Stimulated activated CD4-positive, alpha-beta T cell treated with anti-CD3 and anti-CD28 coated beads, TNF-alpha, amount 100 ng/mL, for 24 hours (primary cell): ENCODE results near the gene MYEOV.

Source experiments
- DNase-seq, 3 experiments: peaks; one replicate each; pipeline ENCODE4 v3.0.0-alpha.2; 2020; ENCODE audit warnings: low read depth in 3 of 3

Gene MYEOV

DNA sequence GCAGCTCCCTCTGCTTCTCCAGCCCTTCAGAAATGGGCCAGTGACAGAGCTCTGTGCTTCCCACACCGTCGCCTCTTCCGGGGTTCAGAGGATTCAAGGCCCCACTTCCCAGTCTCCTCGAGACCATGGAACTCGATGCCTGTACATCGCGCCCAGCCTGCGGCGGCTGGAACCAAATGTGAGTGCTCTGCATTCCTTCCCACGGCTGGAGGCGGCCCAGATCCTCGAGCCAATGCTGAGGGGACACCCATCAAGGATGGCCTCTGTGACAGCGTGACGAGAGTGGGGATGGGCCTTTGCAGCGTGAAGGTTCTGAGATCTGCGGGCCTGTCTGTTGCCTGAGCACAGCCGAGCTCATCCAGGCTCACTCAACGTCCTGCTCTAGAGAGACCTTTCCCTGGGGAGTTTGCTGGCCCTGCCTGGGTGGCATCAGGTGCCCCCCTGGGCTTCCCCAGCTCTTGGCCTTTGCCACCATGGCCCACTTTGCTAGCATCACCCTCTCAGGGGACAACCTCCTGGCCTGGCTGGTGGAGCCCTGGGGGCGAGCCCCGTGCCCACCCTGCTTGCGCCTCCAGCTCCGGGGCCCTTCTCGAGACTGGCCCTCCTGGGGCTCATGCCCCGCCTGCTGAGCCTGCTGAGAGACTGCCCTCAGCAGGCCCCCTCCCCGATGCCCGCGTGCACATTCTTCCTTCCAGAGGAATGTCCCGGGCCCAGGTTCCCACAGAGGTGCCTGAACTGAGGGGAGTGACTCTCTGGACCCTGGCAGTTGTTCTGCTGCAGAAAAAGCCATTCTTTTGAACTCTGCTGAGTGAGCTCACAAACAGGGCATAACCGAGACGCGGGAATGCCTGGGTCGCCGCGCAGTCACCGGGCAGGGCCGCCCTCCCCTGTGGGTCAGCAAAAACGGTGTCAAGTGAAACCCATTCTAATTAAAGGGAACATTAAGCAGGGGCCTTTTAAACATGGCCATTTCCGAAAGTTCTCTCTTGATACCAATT lies 7.3 kb upstream of the MYEOV start:
- DNase-seq, result no peak

DNA sequence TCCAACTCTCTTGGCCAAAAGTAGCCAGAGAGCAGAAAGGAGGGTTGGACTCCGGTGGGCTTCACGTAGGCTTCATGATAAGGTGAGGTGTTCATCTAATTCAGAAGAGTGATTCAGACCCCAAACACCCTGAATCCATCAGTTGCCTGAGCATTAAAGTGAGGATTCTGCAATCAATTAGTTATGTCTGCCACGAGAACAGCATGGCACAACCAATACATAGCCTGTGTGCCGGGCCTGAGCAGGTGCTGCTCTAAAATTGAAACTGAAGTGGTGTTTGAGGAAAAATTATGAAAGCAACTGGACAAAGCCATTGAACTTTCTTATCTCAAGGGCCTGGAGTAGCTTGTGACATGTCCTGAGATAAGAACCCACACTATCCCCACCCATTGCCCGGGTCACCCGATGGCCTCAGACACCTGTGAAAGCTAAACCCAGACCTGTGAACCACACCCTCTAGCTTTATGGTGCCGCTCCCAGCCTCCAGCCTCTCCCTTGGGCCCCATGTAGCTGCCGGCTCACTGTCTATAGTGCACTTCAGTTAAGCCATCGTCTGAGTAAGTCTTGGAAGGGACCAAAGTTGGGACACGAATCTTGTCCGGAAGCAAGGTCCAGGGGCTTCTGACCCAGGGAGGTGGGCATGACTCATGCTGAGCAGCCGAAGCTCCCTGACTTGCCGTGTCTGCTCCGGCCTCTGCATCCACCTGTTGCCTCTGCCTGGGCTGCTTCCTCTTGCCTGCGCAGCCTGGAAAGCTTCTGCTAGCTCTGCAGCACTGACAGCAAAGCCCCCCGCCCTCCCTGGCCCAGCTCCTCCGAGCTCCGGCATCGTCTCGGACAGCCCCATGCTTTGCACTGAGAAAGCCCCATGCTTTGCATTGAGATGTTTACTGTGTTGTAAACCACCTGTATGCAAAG lies 5.7 kb upstream of the MYEOV start:
- no peak for DNase-seq

DNA sequence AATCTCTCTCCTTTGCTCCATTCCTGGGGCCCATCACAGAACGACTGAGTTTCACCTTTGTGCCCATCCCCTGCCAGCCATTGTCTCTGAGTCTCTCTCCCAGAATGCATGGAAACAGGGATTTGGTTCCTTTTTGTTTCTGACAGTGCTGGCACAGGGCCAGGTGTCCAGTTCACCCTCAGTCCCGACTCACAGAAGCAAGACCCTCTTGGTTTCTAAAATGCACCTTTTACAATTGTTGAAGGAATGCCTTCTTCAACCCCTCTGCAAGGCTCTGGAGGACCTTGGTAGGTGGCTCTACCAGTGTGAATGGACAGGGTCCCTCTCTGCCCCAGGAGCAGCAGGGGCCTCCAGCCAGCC lies 5.1 kb upstream of the MYEOV start:
- no peak for DNase-seq

DNA sequence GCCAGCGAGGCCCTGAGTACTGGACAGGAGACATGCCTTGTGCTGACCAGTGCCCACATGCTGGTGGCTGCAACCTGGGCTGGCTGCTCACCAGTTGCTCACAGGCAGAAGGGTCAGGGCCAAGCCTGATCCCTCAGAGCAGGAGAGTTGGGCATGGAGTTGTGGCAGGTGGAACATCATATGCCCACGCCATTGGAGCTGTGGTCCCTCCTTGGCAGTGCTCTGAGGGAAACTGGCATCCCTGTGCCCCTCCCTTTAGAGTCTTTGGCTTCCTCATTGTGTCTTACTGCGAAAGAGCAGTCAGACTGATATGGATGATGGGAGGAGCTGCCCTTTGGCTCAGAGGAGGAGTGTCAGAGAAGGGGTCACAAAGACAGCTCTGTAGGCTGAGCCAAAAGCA lies 3.1 kb upstream of the MYEOV start:
- DNase-seq, result no peak

DNA sequence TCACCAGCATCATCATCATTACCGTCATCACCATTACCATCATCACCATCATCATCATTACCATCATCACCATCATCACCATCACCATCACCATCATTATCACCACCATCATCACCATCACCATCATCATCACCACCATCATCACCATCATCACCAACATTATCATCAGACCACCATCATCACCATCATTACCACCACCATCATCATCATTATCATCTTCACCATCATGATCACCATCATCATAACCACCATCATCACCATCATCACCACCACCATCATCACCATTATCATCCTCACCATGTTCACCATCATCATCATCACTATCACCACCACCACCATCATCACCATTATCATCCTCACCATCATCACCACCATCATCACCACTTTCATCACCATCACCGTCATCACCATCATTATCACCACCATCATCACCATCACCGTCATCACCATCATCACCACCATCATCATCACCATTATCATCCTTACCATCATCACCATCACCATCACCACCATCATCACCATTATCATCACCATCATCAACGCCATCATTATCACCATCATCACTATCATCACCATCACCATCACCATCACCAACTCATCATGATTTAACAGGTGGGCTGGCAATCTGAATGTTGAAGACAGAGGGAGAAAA lies 2.4 kb upstream of the MYEOV start:
- DNase-seq, result no peak

DNA sequence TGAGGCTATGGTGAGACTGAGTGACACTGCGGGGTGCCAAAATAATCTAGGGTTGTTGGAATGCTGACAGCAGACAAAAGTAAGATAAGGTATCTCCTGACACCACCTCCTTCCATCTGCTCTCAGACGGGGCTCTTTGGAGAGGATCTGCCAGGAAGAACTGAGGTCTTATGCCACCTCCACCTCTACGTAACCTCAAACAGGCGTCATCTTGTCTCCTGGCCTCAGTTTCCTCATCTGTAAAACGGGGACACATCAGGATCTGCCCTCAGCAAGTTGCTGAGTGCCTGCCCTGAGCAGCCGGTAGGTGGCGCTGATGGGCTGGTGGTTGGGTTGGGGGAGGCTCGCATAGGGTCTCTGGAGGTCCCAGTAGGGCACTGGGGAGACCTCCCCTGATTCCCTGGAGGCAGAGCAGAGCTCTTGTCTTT lies 1.7 kb upstream of the MYEOV start:
- peak in 2 of 3 experiments; percentile 37 to 38 for DNase-seq

DNA sequence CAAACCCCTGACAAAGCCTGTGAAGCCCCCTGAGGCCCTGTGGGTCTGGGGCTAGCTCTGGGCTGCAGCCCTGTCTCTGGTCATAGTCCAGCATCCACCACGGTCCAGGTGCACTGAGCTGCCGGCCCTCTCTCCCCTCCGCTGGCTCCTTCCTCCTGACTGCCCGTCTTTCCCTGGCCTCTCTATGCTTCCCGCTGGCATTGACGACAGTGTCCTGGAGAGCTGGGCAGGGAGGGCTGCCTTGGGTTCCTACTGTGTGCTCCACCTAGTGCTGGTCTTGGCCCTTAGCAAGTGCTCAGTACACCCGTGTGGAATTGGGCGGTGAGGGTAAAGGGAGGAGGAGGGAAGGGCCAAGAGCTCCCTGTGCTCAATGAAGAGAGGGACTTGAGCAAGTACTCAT lies 868 bp upstream of the MYEOV start:
- DNase-seq, result no peak

DNA sequence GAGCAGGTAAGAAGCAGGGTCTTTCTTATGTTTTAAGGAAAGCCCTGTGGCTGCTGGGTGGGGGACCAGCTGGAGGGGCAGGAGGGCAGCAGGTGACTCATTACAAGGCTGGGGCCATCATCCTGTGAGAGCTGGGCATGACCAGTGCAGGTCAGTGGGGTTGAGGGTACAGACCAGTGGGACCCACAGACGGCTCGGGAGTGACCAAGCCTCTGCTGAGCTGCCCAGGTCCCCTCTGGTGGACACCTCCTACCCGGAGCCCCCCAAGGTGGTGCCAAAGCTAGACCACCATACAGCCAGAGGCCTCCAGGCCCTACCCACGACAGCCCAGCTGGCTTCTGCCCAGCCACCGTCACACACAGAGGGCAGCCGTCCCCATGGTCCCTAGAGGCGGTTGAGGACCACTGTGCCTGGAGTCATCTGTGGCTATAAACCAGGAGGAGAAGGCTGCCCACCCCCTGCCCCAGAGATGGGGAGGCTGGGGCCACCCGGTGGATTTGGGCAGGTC lies 670 bp downstream of the MYEOV start:
- DNase-seq, result no peak

DNA sequence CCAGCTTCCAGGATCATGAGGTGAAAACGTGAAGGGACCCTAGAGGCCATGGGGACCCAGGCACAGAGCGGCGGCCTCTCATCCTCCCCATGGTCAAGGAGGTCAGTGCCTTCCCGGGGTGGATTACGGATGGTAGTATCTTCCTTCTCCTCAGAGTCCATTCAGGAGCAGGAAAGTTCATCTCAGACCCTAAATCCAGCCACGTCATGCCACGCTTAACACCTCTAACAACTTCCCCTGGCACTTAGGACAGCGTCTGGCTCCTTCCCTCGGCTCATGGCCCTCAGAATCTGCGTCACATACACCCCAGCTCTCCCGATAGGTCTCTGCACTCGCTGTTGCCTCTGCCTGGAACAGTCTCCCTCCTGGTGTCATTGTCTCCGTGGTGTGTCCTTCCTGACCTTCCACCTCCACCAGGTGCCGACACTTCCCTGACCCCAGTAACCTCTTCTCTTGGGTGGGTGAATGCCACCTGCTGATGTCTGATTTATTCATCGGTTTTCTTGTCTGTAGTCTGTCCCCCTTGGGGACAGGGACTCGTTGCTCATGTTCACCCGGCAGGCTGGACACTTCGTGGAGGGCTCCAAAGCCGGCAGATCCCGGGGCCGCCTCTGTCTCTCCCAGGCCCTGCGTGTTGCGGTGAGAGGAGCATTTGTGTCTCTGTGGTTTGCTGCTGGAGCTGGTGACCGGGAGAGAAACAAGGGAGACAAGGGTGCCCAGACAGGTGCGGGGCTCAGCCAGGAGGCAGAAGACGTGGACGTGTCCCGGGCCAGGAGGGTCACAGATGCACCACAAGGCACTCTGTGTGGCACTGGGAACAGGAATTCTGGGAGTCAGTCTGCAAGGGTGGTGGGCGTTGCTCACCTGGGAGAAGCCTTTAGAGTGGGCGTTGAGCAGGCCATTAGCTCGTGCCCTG lies 1.4 kb downstream of the MYEOV start:
- no peak for DNase-seq

DNA sequence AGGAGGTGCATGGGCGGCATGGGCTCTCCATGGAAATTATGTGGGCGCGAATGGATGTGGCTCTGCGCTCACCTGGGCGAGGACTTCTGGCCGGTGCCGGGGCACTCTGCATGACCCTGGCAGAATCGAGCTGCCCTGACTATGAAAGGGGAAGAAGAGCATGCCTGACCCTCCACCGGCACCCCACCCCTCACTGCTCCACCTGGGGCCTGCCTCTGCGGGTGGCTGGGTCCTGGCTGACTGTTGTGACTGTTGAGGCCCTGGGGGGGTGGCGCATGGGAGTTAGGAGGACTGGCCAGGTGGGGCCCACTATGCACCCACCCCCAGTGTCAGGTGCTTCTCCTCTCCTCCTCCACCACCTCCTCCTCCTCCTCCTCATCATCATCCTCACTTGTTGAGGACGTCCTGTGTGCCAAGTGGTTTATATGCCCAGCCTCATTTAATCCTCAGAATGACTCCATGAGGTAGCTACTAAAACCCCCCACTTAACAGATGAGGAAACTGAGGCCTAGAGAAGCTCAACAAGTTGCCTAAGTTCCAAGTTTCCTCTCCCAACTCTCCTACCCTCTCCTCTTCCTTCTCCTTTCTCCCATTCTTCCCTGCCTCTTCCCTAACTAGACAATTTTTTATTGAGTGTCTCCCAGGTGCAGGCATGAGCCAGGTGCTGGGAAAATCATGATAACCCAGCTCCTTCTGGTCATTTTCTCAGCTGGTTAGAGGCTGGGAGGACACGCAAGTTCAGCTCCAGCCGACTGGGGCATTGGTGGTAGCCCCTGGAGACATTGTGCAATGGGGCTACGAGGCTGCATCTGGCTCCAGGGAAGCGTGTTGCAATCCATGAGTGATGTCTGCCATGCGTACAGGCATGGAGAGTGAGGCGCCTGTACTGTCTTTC lies 2.3 kb downstream of the MYEOV start:
- DNase-seq, result no peak

DNA sequence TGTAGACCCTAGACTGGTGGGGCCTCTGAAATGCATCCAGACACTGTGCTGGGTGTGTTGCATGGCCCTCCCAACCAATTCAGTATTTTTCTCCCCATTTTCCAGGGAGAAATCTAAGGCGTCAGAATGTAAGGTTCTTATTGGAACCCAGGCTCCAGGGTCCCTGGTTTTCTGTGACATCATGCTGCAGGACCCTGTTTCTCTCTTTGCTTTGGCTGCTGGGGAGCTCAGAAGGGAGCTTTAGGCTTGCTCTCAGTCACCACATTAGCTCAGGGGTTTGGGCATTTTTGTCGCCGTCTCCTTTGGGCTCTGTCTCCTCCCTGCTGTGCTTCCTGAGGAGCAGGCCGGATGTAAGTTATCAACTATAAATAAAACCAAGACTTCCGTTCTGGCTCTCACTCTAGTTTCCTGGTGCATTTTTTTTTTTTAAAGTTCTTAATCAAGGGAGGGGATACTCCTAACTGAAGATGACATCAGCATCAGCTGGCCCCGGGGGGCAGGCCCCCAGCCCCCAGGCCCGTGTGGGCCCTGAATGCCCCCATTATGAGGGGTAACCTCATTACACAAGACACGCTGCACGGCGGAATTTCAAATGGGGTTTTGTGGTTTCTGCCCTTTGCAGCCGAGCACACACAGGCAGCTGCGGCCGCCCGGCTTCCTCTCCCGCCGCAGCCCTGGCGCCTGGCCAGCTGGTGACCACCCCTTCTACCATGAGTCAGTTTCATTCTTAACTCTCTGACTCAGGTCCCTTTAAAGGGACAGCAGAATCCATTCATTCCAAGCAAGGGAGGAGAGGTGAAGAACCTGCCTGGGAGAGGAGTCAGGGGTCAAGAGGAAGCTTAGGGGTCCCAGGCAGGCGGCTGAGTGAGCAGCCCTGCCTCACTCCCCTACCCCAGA lies 3.2 kb downstream of the MYEOV start:
- DNase-seq, result peak; percentile 51 to 87 (median 64)

DNA sequence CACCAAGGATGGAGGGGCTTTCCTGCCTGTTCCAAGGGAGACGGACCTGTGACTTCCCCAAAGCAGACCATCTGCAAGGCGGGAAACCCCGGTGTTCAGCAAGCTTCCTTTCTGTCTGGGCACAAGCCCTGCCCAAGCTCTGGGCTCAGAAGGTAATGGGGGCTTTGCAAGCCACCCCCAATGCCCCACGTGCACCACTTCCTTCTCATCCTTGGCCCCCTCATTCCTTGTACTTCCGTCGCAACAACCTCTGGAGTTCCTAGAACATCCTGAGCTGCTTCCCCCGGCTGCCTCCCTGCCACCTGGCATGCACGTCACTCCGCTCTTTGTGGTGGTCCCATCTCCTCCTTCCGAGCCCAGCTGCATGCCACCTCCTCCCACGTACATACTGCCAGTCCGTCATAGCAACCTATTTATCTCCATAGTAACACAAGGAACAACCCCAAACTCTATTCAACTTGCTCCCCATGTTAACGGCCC lies 3.9 kb downstream of the MYEOV start:
- peak in 1 of 3 experiments; percentile 38 for DNase-seq

DNA sequence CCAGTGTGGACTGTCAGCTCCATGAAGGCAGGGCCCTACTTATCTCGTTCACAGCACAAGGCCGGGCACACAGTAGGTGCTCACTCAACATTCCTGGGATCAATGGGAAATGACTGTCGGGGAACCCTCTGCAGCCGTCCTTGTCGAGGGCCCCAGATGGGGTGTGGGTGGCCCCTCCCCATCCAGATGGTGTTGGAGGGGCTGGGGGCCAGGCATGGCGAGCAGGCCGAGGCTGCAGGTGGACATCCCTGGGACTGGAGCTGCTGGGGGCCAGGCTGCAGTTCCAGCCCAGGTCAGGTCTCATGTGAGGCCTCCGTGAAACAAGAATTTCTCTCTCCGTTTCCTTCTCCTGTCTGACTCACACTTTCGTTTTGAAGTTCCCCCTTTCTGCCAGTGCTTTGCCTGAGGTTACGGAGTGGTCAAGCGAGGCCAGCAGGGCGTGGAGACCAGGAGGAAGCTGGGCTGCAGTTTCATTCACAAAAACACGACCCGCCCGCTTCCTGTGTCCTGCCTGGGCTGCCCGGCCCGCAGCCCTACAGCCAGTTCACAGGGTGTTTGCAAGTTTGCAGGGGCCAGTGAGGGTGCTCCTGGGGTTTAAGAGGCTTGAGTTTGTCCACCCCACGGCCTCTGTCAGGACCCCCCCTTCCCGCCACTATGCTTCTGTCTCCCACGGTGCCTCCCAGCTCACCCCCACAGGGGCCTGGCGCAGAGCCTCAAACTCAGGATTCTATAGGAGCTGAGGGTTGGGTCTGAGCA lies 4.5 kb downstream of the MYEOV start:
- peak in 1 of 3 experiments; percentile 11 for DNase-seq

DNA sequence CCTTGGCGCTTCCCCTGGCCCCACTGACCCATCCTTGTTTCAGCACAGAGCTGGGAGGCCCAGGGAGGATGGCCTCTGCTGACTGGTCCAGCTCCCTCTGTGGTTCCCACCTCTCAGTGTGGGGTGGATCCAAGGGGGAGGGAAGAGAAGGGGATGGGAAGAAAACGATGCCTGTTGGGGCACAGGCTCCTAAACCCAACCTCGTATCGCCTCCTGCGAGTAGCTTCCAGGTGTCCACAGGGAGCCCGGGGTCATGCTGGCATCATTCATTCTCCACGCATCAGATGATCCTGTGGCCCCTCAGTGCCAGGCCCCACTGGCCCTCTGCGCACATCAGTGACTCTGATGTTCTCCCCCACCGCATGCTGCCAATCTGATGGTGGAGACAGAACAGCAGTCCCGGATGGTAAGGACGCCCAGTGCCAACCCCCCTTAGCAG lies 5.1 kb downstream of the MYEOV start:
- no peak for DNase-seq

DNA sequence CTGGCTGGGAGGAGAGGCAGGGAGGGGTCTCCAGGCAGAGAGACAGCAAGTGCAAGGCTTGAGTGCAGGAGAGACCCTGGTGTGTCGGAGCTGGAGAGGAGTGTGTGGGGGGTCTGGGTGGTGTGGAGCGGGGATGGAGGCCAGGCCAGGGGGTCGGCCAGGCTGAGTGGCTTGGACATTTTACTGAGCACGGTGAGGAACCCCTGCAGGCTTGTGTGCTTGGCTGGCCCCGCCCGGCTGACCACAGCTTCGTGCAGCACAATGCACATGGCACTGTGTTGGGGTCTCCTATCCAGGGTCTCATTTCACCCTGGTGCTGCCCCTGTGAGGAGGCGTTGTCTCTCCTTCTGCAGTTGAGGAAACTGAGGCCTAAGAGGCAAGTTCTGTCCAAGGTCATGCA lies 5.6 kb downstream of the MYEOV start:
- no peak for DNase-seq

DNA sequence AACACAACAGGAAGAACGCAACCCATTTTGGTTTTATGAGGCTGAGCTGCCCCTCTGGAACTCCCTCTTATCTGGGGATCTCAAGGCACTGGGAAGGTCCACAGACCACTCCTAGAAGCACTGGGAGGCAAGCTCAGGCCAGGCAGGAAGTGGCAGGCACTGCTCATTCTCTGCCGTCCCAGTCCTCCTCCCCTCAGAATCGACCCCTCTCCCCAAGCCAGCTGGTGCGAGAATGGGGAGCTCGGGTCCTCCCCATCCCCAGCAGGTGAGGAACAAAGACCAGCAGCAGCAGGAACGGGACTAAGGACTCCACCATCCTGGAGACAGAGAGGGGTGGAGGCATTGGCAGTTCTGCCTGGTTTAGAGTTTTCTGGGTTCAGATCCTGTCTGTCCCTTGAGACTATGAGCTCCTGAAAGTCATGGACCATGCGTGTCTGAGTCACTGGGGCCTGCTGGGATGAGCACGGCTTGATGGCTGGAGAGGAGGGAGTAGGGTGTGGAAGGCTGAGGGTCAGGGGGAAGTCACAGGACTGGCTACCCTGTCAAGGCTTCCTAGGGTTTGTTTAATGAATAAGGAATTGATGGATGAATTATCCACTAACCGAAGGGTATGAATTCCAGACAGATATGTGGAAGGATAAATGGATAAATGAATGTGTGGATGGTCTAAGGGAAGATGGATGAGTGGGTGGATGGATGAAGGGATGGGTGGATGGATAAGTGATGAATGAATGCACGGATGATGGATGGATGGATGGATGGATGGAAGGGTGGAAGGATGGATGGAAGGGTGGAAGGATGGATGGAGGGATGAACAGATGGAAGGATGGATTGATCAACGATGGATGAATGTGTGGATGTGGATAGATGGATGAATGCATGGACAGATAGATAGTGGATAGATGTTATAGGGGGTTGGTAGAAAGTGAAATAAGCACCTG lies 6.4 kb downstream of the MYEOV start:
- no peak for DNase-seq

DNA sequence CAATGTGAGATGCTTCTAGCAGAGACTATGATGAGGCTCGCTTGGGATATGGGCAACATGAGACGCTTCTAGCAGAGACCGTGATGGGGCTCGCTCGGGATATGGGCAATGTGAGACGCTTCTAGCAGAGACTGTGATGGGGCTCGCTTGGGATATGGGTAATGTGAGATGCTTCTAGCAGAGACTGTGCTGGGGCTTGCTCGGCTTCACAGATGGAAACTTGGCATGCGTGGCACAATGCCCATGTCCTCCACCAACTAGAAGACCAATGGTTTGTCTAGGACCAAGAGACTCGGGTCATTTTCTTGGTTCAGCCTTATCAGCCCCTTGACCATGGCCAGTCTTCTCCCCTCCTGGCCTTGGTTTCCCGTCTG lies 7.1 kb downstream of the MYEOV start:
- DNase-seq, result no peak
